ENCODE measurements around the gene NFKBIE.

NFKBIE gene

DNA sequence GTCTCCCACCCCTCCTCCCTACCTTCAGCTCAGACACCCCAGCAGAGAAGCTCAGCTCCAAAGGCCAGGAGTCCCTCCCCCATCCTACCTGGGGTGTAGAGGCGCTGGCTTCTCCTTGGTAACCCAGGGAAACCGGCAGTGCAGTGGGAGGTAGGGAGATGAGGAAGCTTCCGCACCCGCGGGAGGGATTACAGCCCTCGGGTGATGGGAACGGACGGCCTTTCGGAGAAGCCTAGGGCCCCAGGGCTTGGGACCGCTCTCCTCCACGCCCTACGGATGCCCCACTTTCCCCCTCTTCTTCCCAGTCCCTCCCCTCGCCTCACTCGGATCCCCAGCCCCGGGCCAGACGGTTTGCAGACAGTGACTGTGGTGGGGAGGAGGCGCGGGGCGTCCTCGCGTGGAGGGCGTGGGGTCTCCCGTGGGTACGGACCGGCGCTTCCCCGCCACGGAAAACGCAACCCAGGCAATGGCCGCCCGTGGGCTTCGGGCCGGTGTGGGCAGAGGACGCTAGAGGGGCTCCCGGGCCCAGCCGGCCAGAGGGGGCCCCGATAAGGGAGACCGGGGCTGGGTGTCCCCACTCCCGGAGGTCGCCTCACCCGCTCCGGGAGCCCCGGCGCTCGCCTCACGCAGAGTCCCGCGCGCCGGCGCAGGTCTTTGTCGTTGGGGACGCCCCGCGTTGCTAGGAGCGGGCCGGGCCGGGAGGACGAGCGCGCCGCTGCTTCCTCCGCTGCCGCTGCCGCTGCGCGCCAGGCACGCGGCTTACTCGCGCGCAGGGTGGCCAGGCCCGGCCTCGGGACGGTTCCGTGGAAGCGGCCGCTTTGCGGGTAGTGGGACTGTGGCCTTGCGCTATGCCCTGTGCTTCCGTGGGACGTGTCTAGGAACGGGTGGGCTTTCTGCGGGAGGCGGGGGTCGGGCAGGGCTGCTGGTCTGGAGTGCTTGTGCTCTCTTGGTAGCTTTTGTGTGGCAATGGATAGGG is 32.0 kb upstream of the NFKBIE start:
- DNase-seq (ENCODE audit: low spot score): peak; percentile 63

DNA sequence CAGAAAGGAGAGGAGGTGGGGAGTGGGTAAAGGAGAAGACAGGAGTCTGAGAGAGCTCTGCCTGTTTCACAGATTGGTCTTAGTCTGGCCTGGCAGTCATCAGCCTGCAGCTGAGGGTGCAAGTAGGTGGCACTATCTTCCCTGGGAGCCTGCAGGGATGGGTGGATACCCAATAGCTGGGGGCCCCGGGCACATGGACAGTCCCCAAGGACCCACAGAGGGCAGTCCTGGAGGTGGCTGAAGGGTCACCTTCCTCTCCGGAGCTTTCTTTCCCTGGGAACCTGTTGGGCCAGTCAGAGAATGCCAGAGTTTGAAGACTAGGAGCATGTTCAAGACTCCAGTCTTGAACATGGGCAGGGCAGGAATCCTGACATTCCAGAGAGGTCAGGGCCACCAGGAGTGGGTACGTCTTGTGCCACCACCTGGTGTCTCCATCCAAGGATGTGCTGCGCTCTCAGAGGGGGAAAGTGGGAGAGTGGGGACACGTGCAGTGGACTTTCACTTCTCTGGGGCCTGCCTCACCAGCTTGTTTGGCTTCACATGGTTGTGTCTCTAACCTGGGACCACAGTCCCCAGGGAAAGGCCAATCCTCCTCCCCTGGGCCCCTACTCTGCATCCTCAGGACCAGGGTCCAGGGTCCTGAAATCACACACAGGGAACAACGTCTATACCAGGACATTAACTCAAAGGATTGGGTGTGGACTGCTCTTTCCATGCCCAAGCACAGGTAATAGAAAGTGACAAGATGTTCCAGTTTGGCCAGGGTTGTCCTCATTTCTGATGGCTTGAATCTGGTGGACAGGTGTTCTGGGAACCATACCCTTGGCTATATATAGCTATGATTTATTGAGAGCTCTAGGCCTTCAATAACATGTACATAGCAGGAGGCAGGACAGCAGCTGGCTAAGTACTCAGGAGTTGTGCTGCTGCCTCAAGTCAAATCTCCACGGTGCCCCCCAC is 29.8 kb upstream of the NFKBIE start:
- no peak for DNase-seq (ENCODE audit: low spot score)

DNA sequence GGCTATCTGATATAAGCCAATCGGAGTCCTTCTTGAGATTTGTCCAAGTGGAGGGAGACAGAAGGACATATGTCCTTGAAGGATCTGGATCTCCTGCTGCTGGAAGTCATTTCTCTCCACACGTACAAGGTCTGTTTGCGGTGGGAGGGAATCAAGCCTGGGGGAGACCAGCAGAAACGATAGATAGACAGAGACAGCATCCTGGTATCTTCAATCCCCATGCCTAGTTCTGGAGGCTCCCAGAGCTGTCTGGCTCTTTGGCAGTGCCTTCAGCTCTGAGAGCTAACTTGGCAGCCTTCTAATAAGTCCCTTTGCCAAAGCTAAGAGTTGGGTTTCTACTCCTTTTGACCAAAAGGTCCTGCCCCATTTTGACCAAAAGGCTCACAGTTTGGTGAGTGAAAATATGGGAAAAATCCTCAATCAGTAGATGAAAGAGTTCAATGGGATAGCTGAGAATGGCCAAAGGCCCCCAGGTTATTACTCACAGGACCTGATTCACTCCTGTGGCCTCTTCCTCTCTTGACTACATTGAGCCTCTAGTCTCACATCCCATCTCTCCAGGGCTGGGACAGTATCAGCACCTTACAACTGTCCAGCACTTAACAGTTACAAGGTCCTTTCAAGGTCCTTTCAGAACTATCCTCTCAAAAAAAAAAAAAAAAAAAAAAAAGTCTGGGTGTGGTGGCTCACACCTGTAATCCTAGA is 27.5 kb upstream of the NFKBIE start:
- no peak for DNase-seq (ENCODE audit: low spot score)

DNA sequence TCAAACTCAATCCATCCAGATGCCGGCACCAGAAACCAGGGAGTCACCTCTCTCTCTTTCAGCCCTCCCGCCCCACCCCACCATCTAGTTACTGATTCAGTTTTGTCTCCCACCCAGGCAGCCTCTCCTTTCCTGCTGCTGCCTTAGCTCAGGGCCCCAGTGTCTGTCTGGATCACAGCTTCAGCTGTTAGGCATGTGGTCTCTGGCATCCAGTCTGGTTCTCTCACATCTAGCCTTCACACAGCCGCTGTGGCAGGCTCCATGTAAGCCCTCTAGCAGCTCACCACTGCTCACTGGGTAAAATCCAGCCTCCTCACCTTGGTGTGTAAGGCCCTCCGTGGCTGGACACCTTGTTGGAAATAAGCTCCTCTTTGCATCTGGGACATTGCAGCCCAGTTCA is 26.5 kb upstream of the NFKBIE start:
- DNase-seq (ENCODE audit: low spot score): no peak

DNA sequence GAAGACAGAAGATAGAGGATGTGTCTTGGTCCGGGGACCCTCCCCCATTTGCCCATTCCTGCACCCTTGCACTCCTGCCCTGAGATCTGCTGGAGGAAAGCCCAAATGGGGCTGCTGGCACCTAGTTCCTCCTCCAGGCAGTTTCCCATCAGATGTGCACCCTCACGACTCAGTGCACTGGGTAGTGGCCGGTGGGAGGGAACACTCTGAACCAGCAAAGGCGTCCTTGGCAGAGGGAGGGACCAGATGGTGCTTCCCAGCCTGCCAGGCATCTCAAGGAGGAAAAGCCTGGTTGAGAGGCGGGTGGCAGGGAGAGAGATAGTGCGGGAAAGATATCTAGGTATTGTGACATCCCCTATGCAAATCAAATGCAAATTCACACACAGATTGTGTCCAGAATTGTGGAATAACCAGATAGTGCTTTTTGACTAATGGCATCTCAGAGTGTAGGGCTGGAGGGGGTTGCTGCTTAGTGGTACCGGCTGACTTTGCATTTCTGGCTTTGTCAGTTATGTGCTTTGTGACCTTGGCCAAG is 24.4 kb upstream of the NFKBIE start:
- peak; percentile 56 for DNase-seq (ENCODE audit: low spot score)

DNA sequence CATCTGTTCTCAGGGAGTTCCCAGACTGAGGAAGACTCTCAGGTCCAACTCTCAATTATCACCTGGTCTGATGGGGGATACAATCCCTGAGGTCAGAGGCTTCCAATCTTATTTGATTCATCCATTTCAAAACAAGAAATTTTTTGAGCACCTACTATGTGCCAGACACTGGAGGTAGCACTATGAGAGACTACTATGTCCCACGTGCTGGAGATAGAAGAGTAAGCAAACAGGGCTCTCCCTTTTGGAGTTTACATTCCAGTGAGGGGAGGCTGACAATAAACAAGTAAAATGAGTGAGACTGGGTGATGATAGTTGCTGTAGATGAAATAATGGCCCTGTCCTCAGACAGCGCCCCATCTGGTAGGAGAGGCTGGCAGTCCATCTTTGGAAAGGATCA is 21.4 kb upstream of the NFKBIE start:
- DNase-seq (ENCODE audit: low spot score): no peak

GRCh38 chr6:44286285-44286565 is 20.9 kb upstream of the NFKBIE start:
- no peak for DNase-seq (ENCODE audit: low spot score)

DNA sequence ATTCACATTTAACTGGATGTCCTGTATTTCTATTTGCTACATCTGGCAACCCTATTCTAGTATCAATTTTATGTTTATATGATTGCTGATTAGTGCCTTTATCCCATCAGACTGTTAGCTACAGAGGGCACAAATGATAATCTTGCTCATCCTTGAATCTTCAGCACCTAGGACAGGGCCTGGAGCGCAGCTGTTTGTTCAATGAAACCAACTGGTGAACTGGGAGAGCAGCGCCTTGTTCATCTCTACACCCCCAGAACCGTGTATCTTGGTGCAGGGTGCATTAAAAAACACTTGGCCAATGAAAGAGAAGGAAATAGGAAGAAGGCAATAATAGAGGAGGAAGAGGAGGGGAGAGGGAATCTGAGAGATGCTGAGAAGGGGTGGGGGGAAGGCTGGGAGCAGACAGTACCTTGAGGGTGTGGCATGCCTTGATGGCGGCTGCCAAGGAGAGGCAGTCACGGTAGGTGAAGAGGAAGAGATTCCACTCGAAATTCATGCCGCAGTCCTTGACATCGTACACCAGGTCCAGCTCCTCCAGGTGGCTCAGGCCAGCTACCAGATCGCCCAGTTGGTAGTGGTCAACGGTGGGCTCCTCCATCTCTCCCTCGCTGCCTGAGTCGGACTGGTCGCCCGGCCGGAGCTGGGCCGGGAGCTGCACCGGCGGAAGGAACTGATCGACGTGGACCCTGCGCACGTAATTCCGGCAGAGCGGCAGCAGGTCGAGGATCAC is 20.4 kb upstream of the NFKBIE start:
- DNase-seq (ENCODE audit: low spot score): no peak

DNA sequence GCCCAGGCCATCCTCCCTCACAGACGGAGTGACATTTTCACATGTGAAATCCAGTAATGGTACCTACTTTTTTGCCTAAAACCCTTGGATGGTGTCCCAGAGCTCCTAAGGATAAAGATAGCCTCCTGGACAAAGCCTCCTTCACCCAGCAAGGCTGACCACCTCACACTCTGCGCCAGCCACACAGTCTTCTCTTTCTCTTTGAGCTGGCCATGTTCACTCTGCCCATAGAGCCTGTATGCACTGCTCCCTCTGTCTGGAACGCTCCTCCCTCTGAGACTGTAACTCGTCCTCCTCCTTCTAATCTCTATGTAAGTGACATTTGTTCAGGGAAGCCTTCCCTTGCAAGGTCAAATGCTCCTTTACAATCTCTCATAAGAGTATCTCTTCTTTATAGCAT is 19.5 kb upstream of the NFKBIE start:
- no peak for DNase-seq (ENCODE audit: low spot score)

DNA sequence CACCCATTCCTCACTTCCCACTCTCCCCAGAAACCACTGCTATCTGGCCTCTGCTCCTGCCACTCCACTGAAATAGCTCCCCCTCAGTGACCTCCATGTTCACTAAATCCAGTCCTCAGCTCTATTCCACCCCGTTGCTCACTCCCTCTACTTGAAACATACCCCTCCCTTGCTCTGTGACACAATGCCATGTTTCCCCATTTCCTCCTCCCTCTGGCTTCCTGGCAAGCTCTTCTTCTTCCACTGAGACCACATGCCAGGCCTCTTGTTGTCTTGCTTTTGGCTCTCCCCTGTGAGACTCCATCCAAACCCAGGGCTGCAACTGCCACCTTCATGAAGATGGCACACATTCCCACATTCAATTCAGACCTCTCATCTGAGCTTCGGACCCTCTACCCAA is 18.8 kb upstream of the NFKBIE start:
- DNase-seq (ENCODE audit: low spot score): peak; percentile 70

DNA sequence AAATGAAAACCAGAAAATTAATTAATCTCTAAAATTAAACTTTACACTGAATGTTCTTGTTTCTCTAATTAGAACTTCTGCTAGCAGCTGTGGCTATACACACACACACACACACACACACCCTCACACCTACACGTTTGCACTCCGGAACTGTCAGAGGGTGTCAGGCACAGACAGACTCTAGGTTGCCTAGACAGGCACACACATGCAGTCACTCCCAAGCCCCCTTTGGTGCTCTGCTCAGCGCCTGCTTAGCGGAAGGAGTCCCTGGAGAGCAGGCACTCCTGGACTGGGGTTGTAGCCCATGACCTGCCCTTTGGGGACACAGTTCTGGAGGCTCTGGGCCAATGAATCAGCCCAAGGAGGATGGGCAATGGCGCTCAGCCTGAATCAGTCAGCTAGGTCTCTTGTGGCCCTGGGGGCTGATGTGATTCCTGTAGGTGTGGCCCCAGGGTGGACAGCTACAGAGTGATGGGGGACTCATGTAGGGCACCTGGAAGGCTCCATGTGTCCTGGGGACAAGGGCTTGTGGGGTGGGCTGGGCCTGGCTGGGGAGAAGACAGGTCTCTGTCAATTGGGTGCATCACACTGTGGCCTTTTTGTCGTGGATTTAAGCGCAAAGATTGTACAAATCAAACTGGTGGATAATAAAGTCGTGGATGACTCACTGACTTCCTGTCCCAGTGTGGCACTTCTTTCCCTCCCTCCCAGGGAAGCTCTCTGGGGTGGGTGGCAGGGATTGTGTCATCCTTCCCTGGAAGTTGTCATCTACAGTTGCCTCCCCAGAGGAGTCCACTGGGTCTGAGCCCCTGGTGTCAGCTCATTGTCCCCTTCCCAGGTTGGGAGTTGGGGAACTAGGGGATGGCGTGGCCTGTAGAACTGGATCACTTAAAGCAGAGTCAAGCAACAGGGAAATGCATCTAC is 13.7 kb upstream of the NFKBIE start:
- DNase-seq (ENCODE audit: low spot score): no peak

DNA sequence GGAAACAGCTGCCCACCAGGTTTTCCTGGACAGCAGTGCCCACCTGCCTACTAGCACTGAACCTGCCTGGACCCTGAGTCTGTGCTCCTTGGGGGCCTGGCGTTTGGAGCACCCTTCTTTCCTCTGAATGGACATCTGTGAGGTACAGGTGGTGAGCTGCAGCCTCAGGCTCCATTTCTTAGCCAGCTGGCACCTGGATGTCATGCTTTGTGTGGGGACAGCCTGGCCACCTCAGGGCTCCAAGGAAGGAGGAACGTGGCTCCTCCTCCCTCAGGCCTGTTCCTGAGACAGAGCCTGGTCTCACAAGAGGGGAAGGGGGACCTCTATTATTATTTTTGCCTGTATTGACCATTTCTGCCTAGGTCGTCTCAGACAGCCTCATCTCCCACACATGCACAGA is 13.0 kb upstream of the NFKBIE start:
- no peak for DNase-seq (ENCODE audit: low spot score)

DNA sequence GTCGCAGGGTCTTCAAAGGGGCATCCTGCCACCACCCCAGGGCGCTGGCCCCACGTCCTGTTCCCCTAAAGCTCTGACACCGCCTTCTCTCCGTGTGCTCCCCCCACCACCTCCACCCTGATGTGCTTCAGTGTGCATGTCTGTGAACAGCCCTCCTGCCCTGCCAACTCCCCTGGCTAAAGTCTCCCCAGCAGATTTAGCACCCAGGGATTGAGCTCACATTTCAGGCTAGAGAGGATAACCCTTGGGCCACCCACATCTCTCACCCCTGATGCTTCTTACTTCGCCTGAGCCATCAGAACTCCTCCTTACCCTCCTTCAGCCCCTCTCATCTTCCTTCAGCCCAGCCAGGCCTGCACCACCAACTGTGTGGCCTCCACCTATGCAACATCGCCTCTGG is 12.4 kb upstream of the NFKBIE start:
- no peak for DNase-seq (ENCODE audit: low spot score)

DNA sequence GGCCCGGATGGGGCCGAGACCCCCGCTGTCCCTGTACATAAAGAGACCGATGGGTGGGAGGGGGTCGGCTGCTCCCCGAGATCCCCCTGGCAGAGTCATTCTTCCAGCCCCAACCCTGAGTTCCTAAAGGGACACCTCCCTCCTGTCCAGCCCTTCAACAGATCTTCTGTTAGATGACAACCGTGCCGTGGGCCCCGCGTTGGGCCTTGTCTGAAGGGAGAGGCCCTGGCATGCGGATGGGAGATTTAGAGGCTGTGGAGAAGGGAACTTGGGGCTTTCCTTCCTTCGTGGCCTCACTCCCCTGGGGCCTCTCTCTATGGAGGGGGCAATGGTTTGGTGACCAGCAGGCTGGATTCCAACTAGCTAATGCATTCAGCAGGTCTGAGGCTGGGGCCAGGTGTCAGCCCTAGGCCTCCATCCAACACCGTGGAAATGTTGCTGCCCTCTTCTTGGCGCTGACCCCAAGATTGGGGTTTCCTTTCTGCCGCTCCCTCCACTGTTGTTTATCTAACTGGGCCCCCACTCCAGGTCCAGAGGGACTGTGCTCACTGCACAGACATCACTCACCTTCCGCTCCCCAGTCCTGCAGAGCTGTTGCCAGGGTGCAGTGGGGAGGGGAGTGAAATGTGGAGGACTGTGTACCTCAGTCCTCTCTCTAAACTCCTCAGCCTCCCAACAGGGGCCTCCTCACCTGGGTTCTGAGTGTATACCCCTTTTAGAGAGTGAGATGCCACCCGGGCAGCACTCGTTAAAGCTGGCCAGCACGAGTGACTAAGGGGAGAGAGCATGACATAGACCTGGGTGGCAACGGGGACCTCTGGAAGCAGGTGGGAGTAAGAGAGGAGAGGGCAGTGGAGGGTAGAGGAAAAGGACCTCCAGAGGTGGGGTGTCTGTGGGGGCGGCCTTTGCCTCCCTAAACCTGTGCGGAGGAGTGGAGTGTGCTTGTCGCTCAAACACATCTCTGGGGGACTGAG is 11.6 kb upstream of the NFKBIE start:
- DNase-seq (ENCODE audit: low spot score): no peak

DNA sequence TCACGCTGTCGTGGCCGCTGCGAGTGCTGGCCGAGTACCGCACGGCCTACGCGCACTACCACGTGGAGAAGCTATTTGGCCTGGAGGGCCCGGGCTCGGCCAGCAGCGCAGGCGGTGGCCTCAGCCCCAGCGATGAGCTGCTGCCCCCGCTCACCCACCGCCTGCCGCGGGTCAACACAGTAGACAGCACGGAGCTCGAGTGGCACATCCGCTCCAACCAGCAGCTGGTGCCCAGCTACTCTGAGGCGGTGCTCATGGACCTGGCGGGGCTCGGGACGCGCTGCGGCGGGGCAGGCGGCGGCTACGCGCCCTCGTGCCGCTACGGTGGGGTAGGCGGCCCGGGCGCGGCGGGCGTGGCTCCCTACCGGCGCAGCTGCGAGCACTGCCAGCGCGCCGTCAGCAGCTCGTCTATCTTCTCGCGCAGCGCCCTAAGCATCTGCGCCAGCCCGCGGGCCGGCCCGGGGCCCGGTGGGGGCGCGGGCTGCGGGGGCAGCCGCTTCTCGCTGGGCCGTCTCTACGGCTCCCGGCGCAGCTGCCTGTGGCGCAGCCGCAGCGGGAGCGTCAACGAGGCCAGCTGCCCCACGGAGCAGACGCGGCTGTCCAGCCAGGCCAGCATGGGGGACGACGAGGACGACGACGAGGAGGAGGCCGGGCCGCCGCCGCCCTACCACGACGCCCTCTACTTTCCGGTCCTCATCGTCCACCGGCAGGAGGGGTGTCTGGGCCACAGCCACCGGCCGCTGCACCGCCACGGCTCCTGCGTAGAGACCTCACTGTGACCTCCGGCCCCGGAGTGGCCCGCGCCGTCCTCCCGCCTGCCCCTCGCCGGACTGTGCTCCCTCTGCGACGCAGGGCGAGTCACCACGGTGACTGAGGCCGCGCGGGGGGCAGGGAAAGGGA is 10.6 kb upstream of the NFKBIE start:
- DNase-seq (ENCODE audit: low spot score): no peak

GRCh38 chr6:44275271-44275748 is 10.0 kb upstream of the NFKBIE start:
- DNase-seq (ENCODE audit: low spot score): no peak

GRCh38 chr6:44273617-44274016 is 8.3 kb upstream of the NFKBIE start:
- no peak for DNase-seq (ENCODE audit: low spot score)

DNA sequence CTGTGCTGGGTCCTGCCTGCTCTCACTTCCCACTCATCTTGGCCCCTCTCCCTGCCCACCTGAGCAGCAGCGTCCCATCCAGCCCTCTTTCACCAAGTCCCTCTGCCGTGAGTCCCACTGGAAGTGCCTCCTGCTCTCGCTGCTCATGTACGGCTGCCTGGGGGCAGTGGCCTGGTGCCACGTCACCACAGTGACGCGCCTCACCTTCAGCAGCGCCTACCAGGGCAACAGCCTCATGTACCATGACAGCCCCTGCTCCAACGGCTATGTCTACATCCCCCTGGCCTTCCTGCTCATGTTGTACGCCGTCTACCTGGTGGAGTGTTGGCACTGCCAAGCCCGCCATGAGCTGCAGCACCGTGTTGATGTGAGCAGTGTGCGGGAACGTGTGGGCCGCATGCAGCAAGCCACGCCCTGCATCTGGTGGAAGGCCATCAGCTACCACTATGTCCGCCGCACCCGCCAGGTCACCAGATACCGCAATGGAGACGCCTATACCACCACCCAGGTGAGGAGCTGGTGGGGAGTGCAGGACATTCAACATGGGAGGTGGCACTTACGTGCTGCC is 7.7 kb upstream of the NFKBIE start:
- no peak for DNase-seq (ENCODE audit: low spot score)

Data from Ammon's horn (tissue), 1 donor.